Glutamatergic neuron (in vitro differentiated cells): Measurements from ENCODE around the gene COPS8. TPM values are rescaled to one million over a fixed set of nuclear protein-coding genes. Genes with fewer than 3 reads are reported as not detected.

Experiments
- DNase-seq: peaks from one replicate; pipeline ENCODE4 v3.0.0; 2022
- H3K27ac Mint-ChIP-seq: one replicate; pipeline ENCODE4 v1.8.0; 2020; ENCODE audit warnings: mild to moderate bottlenecking, mixed read lengths, inconsistent platforms; ENCODE audit not compliant: unreplicated experiment
- H3K27me3 Mint-ChIP-seq: one replicate; pipeline ENCODE4 v1.8.0; 2020; ENCODE audit warnings: mild to moderate bottlenecking, moderate library complexity, mixed read lengths, inconsistent platforms; ENCODE audit not compliant: unreplicated experiment
- H3K36me3 Mint-ChIP-seq: one replicate; pipeline ENCODE4 v1.8.0; 2020; ENCODE audit warnings: mild to moderate bottlenecking, mixed read lengths, inconsistent platforms; ENCODE audit not compliant: unreplicated experiment
- H3K4me1 Mint-ChIP-seq: one replicate; pipeline ENCODE4 v1.8.0; 2020; ENCODE audit warnings: mild to moderate bottlenecking, low read depth, mixed read lengths, inconsistent platforms; ENCODE audit not compliant: unreplicated experiment
- H3K4me3 Mint-ChIP-seq: one replicate; pipeline ENCODE4 v1.8.0; 2020; ENCODE audit warnings: mild to moderate bottlenecking, mixed read lengths, inconsistent platforms; ENCODE audit not compliant: unreplicated experiment
- H3K9me3 Mint-ChIP-seq: one replicate; pipeline ENCODE4 v1.8.0; 2020; ENCODE audit warnings: mild to moderate bottlenecking, moderate library complexity, mixed read lengths, inconsistent platforms; ENCODE audit not compliant: unreplicated experiment
- CTCF ChIP-seq: fragments of 200-600 bp; sonication (generic); IDR thresholded peaks from one replicate; pipeline ENCODE4 v1.5.0; 2021; ENCODE audit not compliant: partially characterized antibody, unreplicated experiment
- total RNA-seq: library from RNA; stranded (reverse); fragmentation: NEBNext Ultra II Directional; extraction: Animal tissue kit (Norgen Biotek cat#: 25700); gene quantifications from one replicate; pipeline ENCODE4 v1.2.1, GENCODE V29; 2021; ENCODE audit not compliant: unreplicated experiment

The COPS8 gene
- total RNA-seq, 1 donor from 2014 or later, result 55.8 TPM

DNA sequence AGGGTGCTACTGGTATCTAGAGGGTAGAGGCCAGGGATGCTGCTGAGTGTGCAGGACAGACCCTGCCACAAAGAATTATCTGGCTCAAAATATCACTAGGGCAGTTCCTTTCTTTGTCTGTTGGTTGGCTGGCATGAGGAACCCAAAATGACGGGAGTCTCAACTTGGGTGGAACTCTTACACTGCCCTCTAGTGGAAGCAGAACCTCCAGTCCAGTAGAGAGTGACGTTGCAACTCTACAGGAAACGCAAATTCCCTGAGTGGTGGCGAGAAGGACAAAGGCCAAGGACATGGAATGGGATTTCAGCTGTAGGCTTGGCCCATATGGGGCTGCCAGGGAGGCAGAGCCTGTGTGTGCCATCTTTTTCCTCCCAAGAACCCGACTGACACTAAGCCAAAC lies 47.1 kb downstream of the COPS8 start:
- H3K27ac Mint-ChIP-seq, result no peak overlapping the region
- H3K4me1 Mint-ChIP-seq, result no peaks in the 10 kb centered on the region
- H3K27me3 Mint-ChIP-seq, result no peaks in the 10 kb centered on the region
- no peaks in the 10 kb centered on the region for H3K9me3 Mint-ChIP-seq
- DNase-seq, result no peak
- TF ChIP-seq CTCF, result no peak
- H3K4me3 Mint-ChIP-seq, result no peak overlapping the region
- H3K36me3 Mint-ChIP-seq, result no peaks in the 10 kb centered on the region

DNA sequence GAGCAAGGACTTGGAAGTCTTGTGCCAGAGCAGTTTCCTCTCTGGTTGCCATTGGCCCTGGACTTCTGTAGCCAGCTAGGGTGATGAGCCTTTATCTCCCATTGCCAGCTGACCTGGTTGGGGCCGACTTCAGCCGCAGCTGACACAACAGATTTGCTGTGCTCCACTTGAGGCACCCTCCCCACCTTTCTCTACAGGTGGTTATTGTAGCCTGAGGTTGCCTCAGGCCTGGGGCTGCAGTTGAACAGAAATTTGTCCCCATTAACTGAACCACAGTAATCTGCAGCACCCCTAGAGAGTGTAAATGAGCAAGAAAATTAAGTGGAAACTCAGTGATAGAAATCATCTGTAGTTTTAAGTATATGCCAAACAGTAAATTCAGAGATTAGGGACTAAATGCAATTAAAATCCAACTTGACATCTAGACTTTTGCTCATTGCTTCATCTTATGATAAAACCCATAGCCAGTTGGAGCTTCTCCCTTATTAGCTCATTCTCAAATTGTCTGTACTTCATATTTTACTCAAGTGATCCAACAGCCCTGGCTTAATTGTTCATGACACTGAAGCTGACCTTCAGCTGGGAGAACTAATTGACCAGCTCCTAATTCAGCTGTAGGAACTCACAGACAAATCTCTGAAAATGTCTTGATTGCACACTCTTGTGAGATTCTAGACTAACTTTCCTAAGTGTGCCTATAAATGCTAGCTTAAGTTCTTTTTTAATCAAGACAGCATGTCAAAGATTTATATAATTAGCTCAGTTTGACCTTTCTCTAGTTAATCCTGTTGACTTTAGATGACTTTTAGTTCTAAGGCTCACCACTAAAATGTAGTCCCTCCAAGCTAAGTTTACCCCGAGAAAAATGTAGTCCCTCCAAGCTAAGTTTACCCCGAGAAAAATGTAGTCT lies 48.9 kb downstream of the COPS8 start:
- H3K27ac Mint-ChIP-seq, result no peak overlapping the region
- H3K4me1 Mint-ChIP-seq, result no peaks in the 10 kb centered on the region

GRCh38 chr2:237136824-237137223 lies 51.1 kb downstream of the COPS8 start:
- no peaks in the 10 kb centered on the region for H3K9me3 Mint-ChIP-seq
- DNase-seq, result no peak
- no peaks in the 10 kb centered on the region for H3K36me3 Mint-ChIP-seq
- H3K4me1 Mint-ChIP-seq, result no peaks in the 10 kb centered on the region
- H3K4me3 Mint-ChIP-seq, result no peak overlapping the region
- TF ChIP-seq CTCF, result no peak
- H3K27ac Mint-ChIP-seq, result no peak overlapping the region
- no peaks in the 10 kb centered on the region for H3K27me3 Mint-ChIP-seq

More for the DNA sequence above, 48.9 kb downstream of the COPS8 start:
- DNase-seq, result no peak
- no peak for TF ChIP-seq CTCF
- H3K36me3 Mint-ChIP-seq, result no peaks in the 10 kb centered on the region
- no peak overlapping the region for H3K4me3 Mint-ChIP-seq
- no peaks in the 10 kb centered on the region for H3K27me3 Mint-ChIP-seq
- no peaks in the 10 kb centered on the region for H3K9me3 Mint-ChIP-seq

GRCh38 chr2:237137626-237138323 lies 52.1 kb downstream of the COPS8 start:
- H3K27me3 Mint-ChIP-seq, result no peaks in the 10 kb centered on the region
- DNase-seq, result no peak
- no peak overlapping the region for H3K27ac Mint-ChIP-seq
- H3K4me3 Mint-ChIP-seq, result no peak overlapping the region
- H3K4me1 Mint-ChIP-seq, result no peaks in the 10 kb centered on the region
- no peaks in the 10 kb centered on the region for H3K36me3 Mint-ChIP-seq
- H3K9me3 Mint-ChIP-seq, result no peaks in the 10 kb centered on the region
- TF ChIP-seq CTCF, result no peak

GRCh38 chr2:237139123-237139675 lies 53.5 kb downstream of the COPS8 start:
- Mint-ChIP-seq H3K4me3 (no peak overlapping the region), H3K4me1 (no peaks in the 10 kb centered on the region), H3K36me3 (no peaks in the 10 kb centered on the region), H3K27ac (no peak overlapping the region), H3K27me3 (no peaks in the 10 kb centered on the region), H3K9me3 (no peaks in the 10 kb centered on the region)
- no peak for TF ChIP-seq CTCF
- no peak for DNase-seq
